Activated CD8-positive, alpha-beta memory T cell treated with anti-CD3 and anti-CD28 coated beads for 1 hour (primary cell): Measurements from ENCODE around the gene TSC2.
"Not testable (repeated sequence)": the region's sequence is repeated elsewhere in the genome, so short reads cannot be mapped to it uniquely, and the experiment has no call there.

Source experiments
- DNase-seq, 2 donors: peaks; one replicate each; pipeline ENCODE4 v3.0.0-alpha.2; 2020; ENCODE audit warnings: low read depth in 1 of 2; ENCODE audit errors: extremely low read depth in 1 of 2

Gene TSC2

DNA sequence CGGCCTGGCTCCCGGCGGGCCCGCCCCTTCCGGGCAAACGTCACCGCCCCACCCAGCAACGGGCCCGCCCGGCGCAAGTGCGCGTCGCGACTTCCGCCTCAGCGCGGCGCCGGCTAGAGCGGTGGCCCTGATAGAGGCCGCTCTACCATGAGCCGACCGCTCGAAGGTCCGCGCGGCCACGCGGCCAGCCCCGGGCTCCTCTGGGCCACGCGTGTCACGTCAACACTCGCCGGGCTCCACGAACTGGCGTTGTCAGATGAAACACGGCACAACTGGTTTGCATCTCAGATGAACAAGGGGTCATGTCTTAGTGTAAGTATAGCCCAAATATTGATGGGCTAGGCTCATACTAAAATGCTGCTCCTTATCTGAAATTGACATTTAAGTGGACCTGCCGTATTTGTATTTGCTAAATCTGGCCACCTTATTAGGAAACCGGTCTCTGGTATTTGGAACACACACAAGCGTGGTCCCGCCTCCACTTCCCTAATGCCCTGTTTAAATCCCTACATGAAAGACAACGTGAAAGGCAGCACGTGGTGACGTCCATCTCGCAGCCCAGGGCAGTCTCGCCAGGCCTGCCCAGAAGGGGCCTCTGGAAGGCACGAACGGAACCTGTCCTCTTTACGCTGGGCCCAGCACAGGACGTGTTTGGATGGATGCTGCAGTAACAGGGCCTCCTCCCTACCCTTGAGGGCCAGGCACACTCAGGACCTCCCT lies 37.8 kb upstream of the TSC2 start, which contains the start of gene ZNF598:
TSS of gene ZNF598 (minus strand) at position 31 of the 720 bp plus-strand sequence.
- peak; percentile 32 to 73 for DNase-seq

DNA sequence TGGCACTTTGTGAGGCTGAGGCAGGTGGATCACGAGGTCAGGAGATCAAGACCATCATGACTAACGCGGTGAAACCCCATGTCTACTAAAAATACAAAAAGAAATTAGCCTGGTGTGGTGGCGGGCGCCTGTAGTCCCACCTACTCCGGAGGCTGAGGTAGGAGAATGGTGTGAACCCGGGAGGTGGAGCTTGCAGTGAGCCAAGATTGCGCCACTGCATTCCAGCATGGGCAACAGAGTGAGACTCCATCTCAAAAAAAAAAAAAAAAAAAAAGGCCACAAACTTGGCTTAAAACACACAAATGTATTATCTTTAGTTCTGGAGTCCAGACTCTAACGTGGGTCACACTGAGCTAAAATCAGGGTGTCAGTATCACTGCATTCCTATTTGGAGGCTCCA lies 36.1 kb upstream of the TSC2 start:
- DNase-seq = not testable (repeated sequence)

GRCh38 chr16:2013527-2013926 lies 34.3 kb upstream of the TSC2 start:
- DNase-seq = no peak

DNA sequence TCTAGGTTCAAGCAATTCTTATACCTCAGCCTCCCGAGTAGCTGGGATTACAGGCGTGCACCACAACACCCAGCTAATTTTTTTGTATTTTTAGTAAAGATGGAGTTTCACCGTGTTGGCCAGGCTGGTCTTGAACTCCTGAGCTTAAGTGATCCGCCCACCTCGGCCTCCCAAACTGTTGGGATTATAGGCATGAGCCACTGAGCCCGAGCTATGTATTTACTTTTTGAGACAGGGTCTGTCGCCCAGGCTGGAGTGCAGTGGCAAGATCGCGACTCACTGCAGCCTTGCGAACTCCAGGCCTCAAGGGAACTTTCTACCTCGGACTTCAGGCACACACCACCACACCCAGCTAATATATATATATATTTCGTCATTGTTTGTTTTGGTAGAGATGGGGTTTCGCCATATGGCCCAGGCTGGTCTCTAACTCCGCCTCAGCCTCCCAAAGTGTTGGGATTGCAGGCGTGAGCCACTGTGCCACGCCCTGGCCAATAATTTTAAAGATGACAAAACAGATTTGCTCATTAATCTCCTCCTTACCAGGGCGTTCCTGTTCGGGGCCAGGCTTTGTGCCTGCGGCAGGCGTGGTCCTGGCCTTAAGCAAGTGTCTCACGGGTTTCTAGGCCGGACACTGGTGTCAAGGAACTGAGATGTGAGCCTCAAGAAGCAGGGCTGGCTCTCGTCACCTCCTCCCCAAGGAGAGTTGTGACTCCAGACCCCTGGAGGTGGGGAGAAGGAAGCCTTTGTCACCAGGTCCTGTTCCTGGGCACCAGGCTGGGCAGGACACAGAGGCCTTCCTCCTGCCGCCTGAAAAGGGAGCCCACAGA lies 32.5 kb upstream of the TSC2 start:
- no peak for DNase-seq

DNA sequence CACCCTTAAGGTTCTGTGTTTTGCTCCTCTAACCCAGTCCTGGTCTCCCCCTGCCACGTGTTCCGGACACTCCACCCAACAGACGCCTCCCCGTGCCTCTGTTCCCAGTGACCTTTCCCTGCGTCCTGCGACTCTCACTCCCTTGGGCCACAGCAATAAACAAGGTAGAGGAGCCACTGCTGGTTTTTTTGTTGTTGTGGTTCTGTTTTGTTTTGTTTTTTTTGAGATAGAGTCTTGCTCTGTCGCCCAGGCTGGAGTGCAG lies 31.9 kb upstream of the TSC2 start:
- DNase-seq = no peak

DNA sequence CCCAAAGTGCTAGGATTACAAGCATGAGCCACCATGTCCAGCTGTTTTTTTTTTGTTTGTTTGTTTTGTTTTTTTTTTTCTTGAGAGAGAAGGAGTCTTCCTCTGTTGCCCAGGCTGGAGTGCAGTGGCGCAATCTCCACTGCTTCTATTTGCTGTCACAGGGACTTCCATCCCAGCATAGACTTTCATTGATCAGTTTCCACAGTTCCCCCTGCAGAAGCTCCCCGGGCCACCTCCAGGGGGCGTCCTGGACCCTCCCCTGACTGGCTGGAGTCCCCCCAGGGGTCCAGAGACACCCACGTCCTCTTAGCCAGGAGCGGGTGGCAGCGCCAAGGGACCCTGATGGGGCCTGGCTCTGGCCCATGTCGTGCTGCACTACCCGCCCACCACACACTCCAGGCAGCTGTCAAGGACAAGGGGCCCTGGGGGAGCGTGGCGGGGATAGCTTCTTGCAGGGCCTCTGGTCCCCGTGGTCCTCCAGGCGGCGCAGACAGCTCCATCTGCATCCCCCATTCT lies 31.3 kb upstream of the TSC2 start:
- DNase-seq = no peak

- no peak for DNase-seq
These were observed 28.3 kb upstream of the TSC2 start, which contains the start of gene NPW for GRCh38 chr16:2019518-2019920. Gene NPW (plus strand): TSS chr16:2019785.

- DNase-seq = no peak
These were observed 27.6 kb upstream of the TSC2 start for GRCh38 chr16:2019921-2020831.

GRCh38 chr16:2022723-2023091 lies 25.1 kb upstream of the TSC2 start:
- DNase-seq = no peak

DNA sequence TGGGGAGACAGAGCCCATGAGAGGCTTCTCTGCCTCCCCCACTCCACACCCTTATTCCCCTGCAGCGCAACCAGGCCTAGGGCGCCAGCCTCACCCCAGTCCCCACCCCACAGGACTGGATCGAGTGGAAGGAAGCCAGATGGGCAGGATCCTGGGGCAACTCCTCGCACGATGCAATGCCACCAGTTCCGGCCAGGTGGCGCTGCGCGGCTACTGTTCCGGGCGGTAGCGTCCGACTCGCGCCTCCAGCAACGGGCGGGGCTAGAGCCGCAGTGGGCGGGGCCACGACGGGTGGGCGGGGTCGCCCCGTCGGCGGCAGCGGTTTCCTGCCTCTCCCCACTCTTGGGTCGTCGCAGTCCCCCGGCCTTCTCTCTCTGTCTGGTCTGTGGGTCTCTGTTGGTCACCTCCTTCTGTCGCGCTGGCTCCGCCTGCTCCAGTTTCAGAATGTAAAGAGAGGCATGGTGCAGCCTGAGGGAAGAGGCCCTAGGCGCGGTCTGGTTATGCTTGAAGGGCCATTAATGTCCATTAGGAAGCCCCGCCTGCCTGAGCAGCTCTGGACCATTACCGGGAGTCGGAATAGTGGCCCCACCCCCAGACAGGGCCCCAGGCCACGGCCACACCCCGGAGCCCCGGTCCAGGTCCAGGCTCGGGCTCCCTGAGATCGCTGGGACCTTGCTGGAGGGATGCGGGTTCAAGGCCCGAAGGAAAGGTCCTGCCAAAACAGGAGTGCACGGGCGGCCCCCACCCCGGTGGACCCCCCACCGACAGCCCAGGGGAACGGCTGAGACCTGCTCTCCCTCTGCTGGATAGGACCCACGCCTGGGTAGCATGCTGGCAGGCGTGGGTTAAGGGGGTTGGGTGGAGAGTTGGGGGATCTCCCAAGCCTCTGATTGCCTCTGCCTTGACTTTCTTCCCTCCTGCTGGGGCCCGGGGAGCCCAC lies 24.4 kb upstream of the TSC2 start:
- peak; percentile 83 to 96 for DNase-seq

GRCh38 chr16:2024032-2024420 lies 23.8 kb upstream of the TSC2 start:
- DNase-seq = no peak

GRCh38 chr16:2025251-2025650 lies 22.5 kb upstream of the TSC2 start:
- no peak for DNase-seq

DNA sequence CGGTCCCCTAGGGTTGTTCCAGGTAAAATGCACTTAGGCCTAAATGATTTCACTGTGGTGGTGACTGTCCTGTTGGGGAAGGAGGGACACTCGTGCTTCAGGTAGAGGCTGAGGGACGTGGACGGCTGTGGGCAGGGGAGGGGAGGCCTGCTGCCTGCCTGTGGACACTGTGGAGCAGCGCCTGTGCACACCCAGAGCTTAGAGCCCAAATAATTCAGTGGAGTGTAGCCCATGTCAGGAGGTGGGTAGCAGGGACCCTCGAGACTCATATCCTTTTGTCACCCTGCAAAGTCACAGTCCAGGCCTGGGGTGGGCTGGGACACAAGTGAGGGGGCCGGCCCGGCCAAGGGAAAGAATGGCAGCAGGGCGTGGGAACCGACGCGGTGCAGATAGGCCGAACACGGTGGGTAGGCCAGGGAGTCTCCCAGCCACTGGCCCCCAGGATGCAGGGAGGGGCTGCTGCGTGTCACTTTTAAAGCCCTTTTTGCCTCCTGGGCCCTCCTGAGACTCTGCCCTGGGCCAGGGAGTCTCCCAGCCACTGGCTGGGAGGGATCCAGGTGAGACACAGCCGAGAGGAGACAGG lies 21.8 kb upstream of the TSC2 start:
- DNase-seq = no peak

DNA sequence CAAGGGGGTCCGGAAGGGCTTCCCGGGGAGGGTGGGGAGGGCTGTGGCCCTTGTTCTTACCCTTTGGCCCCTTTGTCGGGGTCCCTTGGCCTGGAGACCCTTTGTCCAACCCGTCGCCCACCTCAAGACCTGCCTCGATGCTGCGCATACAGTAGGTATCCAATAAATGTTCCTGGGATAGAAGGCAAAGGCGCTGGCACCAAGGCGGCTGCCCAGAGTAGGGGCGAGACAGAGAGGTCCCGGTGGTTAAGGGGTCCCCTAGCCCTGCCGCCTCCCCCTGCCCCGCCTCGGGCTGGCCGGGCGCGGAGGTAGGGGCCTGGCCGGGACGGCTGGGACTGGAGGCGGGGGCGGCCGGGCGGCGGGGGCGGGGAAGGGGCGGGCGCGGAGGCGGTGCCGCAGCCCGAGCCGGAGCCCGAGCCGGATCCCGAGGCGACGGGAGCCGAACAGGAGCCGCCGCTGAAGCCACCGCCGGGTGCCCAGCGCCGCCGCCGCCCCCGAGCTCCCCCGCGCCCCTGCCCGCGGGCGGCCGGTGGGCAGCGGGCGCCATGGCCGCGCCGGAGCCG lies 21.2 kb upstream of the TSC2 start, which contains the start of gene NHERF2:
TSS of gene NHERF2 (plus strand) at position 442 of the 563 bp plus-strand sequence. CDS start at position 546, 104 bp downstream.
- no peak for DNase-seq

GRCh38 chr16:2027024-2028010 lies 20.5 kb upstream of the TSC2 start:
- no peak for DNase-seq

DNA sequence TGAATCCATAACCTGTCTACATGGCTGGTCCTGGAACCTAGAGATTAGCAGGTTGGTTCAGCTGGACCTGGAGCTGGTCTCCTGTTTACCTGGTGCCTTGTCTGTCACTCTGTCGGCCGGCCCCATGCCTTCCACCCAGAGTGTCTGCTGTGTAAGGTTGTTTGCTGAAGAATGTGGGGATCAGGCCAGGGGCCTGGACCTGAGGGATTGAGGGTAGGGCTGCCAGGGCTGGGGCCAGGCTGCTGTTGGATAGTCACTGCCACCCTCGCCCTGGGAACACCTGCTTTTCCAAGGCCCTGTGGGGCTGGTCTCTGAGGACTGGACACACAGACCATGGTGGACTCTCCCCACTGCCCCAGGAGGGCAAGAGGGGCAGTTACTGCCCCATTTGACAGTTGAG lies 19.6 kb upstream of the TSC2 start:
- no peak for DNase-seq

DNA sequence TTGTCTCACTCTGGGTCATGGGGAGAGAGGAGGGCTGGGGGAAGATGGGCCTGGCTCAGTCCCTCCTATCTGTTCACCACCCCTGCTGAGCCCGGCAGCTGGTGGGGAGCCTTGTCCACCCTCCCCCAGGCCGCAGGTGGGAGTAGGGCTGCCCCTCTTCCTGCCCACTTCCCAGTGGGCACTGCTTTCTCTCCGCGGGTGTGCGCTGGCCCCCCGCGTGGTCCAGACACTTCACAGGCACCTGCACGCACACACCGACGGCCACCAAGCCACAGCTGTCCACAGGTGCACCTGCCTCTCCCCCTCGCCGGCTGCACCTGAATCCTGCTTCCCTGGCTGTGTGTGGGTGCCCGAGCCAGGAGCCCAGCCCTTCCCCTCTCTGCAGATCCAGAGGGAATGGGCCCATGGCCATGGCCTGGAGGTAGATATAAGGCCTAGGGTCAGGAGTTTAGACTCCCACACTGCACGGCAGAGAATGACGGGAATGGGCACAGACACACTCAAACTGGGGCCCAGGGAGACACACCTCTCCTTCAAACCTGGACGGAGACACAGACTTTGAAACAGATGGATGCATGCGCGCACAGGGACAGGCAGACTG lies 19.1 kb upstream of the TSC2 start:
- DNase-seq = no peak

DNA sequence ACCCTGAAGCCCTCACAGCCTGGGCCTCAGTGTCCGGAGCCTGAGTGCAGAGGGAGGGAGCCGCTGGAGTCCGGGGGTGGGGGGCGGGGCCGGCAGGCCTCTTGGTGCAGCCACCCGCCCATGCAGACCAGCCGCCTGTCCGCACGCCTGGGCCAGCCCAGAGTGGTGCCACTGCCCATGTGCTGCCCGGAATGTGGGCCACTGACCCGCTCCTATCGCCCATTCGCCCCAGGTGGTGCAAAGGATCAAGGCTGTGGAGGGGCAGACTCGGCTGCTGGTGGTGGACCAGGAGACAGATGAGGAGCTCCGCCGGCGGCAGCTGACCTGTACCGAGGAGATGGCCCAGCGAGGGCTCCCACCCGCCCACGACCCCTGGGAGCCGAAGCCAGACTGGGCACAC lies 18.4 kb upstream of the TSC2 start:
- DNase-seq = no peak
